SU-DHL-6 (cell line): ENCODE measurements around the gene PRCD.

Source experiments
- H2AFZ ChIP-seq: fragments of 200-600 bp; sonication (generic); 2 replicates; pipeline ENCODE4 v1.6.1; 2014; ENCODE audit warnings: low read depth, mild to moderate bottlenecking, moderate library complexity, mixed read lengths, antibody characterized with exemption, low read length; ENCODE audit not compliant: severe bottlenecking
- H3F3A ChIP-seq: fragments of 200-600 bp; shearing (Covaris generic); 2 replicates; pipeline ENCODE4 v1.6.0; 2016; ENCODE audit warnings: antibody characterized with exemption, mild to moderate bottlenecking; ENCODE audit not compliant: insufficient read depth
- H3K27ac ChIP-seq: fragments of 200-600 bp; sonication (generic); 2 replicates; pipeline ENCODE4 v1.5.1; 2016; ENCODE audit warnings: low read depth, mild to moderate bottlenecking, low read length, moderate library complexity, mixed read lengths
- H3K27me3 ChIP-seq: fragments of 200-600 bp; sonication (generic), shearing (Covaris generic); 2 replicates; pipeline ENCODE4 v1.6.0; 2014; ENCODE audit warnings: mild to moderate bottlenecking, low read length
- H3K36me3 ChIP-seq: fragments of 200-600 bp; sonication (generic); 2 replicates; pipeline ENCODE4 v1.6.1; 2014; ENCODE audit warnings: mild to moderate bottlenecking, low read length, mixed read lengths
- H3K4me2 ChIP-seq: fragments of 300-600, 200-600 bp; shearing (Covaris generic), sonication (generic); 2 replicates; pipeline ENCODE4 v1.6.0; 2014; ENCODE audit warnings: low read length, low read depth, mild to moderate bottlenecking; ENCODE audit not compliant: poor library complexity, severe bottlenecking
- H3K4me3 ChIP-seq: fragments of 200-600 bp; sonication (generic); 2 replicates; pipeline ENCODE4 v1.5.1; 2014; ENCODE audit warnings: antibody characterized with exemption, low read length, mild to moderate bottlenecking, mixed read lengths; ENCODE audit not compliant: insufficient read depth, poor library complexity, severe bottlenecking
- H3K79me2 ChIP-seq: fragments of 200-600 bp; sonication (generic); 2 replicates; pipeline ENCODE4 v1.6.1; 2014; ENCODE audit warnings: mild to moderate bottlenecking, low read length, moderate library complexity; ENCODE audit not compliant: insufficient read depth
- H3K9ac ChIP-seq: fragments of 200-600 bp; sonication (generic); 2 replicates; pipeline ENCODE4 v1.7.0; 2014; ENCODE audit warnings: mild to moderate bottlenecking, low read length
- H3K9me2 ChIP-seq: fragments of 200-600 bp; sonication (generic); replicated peaks from 2 replicates; pipeline ENCODE4 v1.6.1; 2014; ENCODE audit warnings: low read length; ENCODE audit not compliant: insufficient read depth
- H3K9me3 ChIP-seq: fragments of 200-600 bp; sonication (generic); 2 replicates; pipeline ENCODE4 v1.6.1; 2014; ENCODE audit warnings: low read length, mixed read lengths; ENCODE audit not compliant: insufficient read depth
- H4K20me1 ChIP-seq: fragments of 200-600 bp; sonication (generic); 2 replicates; pipeline ENCODE4 v1.6.1; 2014; ENCODE audit warnings: low read depth, mild to moderate bottlenecking, antibody characterized with exemption, low read length, moderate library complexity, mixed read lengths
- EZH2phosphoT487 ChIP-seq: fragments of 200-600 bp; sonication (generic), shearing (Covaris generic); conservative IDR thresholded peaks from 2 replicates; pipeline ENCODE4 v1.6.1; 2018; ENCODE audit warnings: mild to moderate bottlenecking, antibody characterized with exemption, low read length, moderate library complexity, mixed read lengths
- TF ChIP-seq, protein P1 (sequence below): fragments of 200-600 bp; sonication (generic); IDR thresholded peaks from one replicate; pipeline ENCODE4 v1.5.1; 2017; ENCODE audit warnings: antibody characterized with exemption, mild to moderate bottlenecking, low read length, moderate library complexity; ENCODE audit not compliant: insufficient read depth, poor library complexity, severe bottlenecking

The PRCD gene

DNA sequence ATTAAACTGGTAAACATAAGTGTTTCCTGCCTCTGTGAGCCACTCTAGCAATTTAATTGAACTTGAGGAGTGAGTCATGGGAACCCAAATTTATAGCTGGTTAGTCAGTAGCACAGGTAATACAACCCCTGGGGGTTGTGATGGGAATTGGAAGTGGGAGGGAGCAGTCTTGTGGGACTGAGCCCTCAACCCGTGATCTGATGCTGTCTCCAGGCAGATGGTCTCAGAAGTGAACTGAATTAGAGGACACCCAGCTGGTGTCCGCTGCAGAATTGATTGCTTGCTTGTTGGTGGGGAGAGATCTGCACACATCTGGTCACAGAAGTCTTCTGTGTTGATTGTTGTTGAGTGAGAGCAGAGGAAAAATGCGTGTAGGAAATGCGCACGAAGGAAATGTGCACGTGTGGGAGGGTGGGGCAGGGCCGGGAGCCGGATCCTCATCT, 53.6 kb downstream of the PRCD start:
- no peaks in the 10 kb centered on the region for H3F3A ChIP-seq
- TF ChIP-seq, protein P1, sequence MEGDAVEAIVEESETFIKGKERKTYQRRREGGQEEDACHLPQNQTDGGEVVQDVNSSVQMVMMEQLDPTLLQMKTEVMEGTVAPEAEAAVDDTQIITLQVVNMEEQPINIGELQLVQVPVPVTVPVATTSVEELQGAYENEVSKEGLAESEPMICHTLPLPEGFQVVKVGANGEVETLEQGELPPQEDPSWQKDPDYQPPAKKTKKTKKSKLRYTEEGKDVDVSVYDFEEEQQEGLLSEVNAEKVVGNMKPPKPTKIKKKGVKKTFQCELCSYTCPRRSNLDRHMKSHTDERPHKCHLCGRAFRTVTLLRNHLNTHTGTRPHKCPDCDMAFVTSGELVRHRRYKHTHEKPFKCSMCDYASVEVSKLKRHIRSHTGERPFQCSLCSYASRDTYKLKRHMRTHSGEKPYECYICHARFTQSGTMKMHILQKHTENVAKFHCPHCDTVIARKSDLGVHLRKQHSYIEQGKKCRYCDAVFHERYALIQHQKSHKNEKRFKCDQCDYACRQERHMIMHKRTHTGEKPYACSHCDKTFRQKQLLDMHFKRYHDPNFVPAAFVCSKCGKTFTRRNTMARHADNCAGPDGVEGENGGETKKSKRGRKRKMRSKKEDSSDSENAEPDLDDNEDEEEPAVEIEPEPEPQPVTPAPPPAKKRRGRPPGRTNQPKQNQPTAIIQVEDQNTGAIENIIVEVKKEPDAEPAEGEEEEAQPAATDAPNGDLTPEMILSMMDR, result no peak
- no peak for TF ChIP-seq EZH2phosphoT487
- H3K4me2 ChIP-seq, result no peak overlapping the region
- no peaks in the 10 kb centered on the region for H3K9me2 ChIP-seq
- no peaks in the 10 kb centered on the region for H3K79me2 ChIP-seq
- H3K27ac ChIP-seq, result no peak overlapping the region
- H3K36me3 ChIP-seq, result no peaks in the 10 kb centered on the region
- no peak overlapping the region for H3K9ac ChIP-seq
- H3K27me3 ChIP-seq, result no peaks in the 10 kb centered on the region
- no peak overlapping the region for H2AFZ ChIP-seq
- no peaks in the 10 kb centered on the region for H3K9me3 ChIP-seq
- no peaks in the 10 kb centered on the region for H4K20me1 ChIP-seq
- H3K4me3 ChIP-seq, result no peak overlapping the region

DNA sequence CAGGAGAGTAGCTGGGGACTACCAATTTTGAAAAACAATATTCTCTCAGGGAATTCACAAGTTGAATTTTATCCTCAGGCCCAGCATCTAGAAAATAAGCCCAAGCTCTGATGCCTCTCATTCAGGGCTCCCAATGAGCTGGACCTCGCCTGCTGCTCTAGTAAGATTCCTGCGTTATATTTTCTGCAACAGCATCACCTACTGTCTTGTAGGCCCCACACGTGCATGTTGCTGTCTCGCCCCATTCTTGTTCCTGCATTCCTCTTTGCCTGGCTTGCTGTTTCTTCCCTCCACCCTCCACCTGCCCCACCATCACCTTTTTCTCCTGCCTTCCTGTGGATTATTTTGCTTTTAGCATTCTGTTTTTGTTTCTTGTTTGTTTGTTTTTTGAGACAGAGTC, 54.1 kb downstream of the PRCD start:
- Histone ChIP-seq H4K20me1 (no peaks in the 10 kb centered on the region), H2AFZ (no peak overlapping the region), H3K27ac (no peak overlapping the region), H3K9ac (no peak overlapping the region), H3F3A (no peaks in the 10 kb centered on the region), H3K4me3 (no peak overlapping the region), H3K27me3 (no peaks in the 10 kb centered on the region), H3K9me2 (no peaks in the 10 kb centered on the region), H3K4me2 (no peak overlapping the region), H3K9me3 (no peaks in the 10 kb centered on the region), H3K79me2 (no peaks in the 10 kb centered on the region), H3K36me3 (no peaks in the 10 kb centered on the region)
- no peak for TF ChIP-seq EZH2phosphoT487
- TF ChIP-seq, protein P1, result no peak

DNA sequence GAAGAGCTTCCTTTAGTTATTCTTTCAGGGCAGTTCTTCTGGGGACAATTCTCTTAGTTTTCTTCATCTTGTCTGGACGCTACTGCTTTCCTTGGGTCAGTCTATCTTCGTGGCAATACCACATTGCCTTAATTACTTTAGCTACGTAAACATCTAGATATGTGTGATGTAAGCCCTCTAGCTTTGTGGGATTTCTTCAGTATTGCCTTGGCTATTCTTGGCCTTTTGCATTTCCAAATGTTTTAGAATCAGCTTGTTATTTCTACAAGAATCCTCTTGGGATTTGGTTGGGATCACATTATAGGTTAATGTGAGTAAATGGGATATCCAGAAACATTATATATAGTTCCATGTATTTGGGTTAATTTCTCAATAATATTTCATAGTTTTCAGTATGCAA, 54.8 kb downstream of the PRCD start:
- Histone ChIP-seq H4K20me1 (no peaks in the 10 kb centered on the region), H3K9me2 (no peaks in the 10 kb centered on the region), H3K4me3 (no peak overlapping the region), H3F3A (no peaks in the 10 kb centered on the region), H3K4me2 (no peak overlapping the region), H3K9ac (no peak overlapping the region), H2AFZ (no peak overlapping the region), H3K27me3 (no peaks in the 10 kb centered on the region), H3K9me3 (no peaks in the 10 kb centered on the region), H3K36me3 (no peaks in the 10 kb centered on the region), H3K79me2 (no peaks in the 10 kb centered on the region), H3K27ac (no peak overlapping the region)
- TF ChIP-seq, protein P1, result no peak
- no peak for TF ChIP-seq EZH2phosphoT487
